Measurements from ENCODE around the gene COG5.

DNA sequence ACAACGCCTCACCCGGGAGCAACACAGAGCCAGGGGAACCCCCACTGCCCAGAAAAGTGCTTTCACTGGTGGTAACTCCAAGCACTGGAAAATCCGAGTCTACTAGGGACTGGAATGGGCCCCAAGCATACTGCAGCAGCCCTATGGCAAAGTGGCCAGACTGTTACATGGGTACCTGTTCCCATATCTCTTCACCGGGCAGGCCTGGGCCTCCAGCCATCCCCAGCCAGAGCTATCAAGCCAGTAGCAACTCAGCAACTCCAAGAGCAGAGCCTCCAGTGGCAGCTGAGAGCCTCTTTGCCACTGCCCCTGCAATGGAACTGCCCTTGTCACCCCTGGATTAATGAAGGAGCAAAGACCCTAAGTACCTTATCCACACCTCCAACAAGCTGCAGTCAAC is 321.5 kb downstream of the COG5 start:
- TF ChIP-seq CTCF (IDR thresholded peaks at IDR 0.05) (no peak), POLR2AphosphoS5 (IDR thresholded peaks at IDR 0.05; ENCODE audit: low read depth, low read length) (no peak), SIN3A (IDR thresholded peaks at IDR 0.05; ENCODE audit: borderline replicate concordance, insufficient read depth, low read depth, low read length) (no peak)
- TF ChIP-seq, protein P1, sequence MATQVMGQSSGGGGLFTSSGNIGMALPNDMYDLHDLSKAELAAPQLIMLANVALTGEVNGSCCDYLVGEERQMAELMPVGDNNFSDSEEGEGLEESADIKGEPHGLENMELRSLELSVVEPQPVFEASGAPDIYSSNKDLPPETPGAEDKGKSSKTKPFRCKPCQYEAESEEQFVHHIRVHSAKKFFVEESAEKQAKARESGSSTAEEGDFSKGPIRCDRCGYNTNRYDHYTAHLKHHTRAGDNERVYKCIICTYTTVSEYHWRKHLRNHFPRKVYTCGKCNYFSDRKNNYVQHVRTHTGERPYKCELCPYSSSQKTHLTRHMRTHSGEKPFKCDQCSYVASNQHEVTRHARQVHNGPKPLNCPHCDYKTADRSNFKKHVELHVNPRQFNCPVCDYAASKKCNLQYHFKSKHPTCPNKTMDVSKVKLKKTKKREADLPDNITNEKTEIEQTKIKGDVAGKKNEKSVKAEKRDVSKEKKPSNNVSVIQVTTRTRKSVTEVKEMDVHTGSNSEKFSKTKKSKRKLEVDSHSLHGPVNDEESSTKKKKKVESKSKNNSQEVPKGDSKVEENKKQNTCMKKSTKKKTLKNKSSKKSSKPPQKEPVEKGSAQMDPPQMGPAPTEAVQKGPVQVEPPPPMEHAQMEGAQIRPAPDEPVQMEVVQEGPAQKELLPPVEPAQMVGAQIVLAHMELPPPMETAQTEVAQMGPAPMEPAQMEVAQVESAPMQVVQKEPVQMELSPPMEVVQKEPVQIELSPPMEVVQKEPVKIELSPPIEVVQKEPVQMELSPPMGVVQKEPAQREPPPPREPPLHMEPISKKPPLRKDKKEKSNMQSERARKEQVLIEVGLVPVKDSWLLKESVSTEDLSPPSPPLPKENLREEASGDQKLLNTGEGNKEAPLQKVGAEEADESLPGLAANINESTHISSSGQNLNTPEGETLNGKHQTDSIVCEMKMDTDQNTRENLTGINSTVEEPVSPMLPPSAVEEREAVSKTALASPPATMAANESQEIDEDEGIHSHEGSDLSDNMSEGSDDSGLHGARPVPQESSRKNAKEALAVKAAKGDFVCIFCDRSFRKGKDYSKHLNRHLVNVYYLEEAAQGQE (IDR thresholded peaks at IDR 0.05; ENCODE audit: insufficient read depth in 1 of 2, low read depth in 2 of 2, low read length in 1 of 2) = no peak
